ENCODE results near the gene KCND3.

KCND3 gene

DNA sequence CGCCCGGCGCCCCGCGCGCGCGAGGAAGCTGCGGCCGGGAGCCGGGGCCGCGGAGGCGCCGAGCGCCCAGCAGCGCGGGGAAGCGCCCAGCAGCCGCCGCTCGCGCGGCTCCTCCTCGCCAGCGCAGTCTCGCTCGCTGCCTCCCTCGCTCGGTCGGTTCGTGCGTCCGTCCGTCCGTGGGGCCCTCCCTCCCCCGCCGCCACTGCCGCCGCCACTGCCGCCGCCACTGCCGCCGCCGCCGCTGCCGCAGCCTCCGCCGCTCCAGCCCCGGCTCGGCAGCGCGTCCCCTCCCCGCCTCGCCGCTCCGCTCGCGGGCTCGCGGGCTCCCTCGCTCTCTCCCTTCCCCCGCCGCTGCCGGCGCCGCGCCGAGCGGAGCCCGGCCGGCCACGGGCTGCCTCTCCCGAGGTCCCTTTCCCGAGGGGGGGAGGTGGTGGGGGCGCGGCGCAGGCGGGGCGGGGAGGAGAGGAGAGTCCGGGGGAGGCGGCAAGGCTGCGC is at the start of gene KCND3:
Gene KCND3, minus strand, starts transcription at position 138 of the 495 bp plus-strand sequence.
- no peak for DNase-seq (ENCODE audit: low spot score)

DNA sequence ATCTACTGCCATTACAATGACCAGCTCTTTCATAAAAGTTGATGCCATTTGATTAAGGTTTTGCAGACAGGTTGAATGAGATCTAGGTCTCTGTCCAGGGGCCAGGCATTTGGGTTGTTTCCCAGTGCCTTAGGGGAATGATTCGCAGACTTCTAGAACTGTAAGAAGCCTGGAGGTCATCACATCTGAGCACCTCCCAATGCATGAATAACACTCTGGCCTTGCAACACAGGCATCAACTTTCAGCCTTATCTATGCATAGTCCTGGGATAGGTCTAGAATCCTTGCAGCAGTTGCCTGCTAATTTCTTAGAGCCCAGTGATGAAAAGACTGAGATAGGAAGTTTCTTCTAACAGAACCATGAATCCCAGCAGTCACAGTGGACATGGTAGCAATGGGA is 44.8 kb upstream of the KCND3 start:
- DNase-seq (ENCODE audit: low spot score): no peak

DNA sequence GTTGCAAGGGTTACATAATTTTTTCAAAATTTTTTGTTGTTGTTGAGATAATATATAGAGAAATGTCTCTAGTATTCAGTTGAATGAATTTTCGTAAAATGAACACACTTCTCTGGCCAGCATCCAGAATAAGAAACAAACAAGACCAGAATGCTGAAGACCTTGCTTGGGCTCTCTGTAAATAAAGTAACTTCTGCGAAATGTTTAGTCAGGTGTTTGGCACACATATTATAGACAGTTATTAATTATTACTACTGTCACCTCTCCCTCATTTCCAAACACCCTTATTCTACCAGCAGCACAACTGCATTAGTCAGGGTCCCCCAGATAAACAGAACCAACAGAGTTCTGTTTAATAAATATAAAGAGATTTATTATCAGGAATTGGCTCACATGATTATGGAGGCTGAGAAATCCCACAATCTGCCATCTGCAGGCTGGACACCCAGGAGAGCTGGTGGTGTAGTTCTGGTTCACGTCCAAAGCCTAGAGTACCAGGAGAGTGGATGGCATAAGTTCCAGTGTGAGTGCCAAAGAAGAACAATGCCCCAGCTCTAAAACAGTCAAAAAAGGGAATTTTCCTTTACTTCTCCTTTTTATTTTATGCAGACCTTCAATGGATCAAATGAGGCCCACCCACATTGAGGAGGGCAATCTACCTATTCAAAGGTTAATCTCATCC is 44.1 kb upstream of the KCND3 start:
- DNase-seq (ENCODE audit: low spot score): no peak

DNA sequence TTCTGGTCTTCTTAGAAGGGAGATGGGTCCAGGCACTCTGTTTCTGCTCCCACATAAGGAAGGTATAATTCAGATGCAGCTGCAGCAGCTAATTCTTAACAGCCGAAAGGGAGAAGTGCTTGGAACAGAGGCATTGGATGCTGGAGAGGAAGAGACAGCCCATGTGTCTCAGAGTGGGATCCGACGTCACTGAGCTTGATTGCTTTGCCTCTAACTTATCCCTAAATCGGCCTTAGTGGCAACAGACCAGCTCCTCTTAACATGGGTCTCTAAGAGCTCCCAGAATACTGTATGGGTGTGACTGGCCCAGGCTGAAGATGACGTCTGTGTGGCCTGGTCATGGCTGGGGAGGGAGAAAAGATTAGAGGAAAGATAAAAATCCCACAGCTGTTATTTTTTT is 40.7 kb upstream of the KCND3 start:
- no peak for DNase-seq (ENCODE audit: low spot score)

DNA sequence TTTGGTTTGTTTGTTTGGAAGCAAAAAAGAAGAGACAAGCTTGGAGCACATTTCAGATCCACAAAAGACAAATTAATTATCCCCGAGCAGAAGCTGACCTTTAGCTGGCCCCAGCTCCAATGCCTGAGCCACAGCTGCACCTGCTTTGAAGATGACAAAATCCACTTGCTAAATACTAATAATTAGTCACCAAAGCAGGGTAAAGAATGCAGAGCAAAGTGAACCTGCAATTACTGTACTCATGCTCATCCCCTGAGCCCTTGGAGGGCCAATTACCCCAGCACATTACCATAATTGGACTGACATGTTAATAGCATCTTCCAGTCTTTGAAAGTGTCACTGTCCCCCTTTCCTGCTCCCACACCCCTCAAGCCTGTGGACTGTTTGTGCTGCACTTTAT is 38.2 kb upstream of the KCND3 start:
- no peak for DNase-seq (ENCODE audit: low spot score)

DNA sequence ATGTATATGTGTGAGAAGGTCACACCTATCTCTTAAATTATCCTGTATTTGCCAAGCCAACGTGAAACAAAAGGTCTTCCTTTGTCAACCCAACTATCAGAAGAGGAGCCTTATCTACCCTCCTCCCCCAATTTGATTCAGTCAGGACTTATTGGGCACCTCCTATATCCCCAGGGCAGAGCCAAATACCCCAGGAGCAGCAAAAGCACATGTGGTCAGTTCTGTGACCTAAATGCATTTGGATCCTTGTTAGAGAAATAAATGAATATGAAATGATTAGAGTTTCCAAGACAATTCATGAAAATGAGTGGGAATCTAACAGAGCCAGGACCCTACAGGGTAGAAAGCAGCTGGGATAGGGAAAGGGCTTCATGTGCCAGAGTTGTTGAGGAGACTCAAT is 37.0 kb upstream of the KCND3 start:
- DNase-seq (ENCODE audit: low spot score): no peak

DNA sequence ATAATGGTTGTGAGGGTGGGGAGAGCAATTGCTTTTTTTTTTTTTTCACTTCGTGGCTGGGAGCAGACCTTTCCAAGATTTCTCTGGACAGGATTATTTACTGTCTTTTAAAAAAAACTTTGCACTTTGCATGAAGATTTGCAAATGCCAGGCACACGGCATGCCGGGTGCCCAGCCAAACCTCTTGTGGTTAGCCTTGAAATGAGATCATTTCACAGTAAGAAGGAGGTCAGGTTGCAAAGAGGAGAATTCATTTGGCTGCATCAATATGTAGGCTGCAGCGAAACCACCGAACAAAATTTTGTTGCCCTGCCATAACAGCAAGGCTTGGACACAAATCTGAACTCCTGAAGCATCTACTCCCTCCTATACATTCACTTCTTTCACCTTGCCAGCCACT is 36.5 kb upstream of the KCND3 start:
- no peak for DNase-seq (ENCODE audit: low spot score)

DNA sequence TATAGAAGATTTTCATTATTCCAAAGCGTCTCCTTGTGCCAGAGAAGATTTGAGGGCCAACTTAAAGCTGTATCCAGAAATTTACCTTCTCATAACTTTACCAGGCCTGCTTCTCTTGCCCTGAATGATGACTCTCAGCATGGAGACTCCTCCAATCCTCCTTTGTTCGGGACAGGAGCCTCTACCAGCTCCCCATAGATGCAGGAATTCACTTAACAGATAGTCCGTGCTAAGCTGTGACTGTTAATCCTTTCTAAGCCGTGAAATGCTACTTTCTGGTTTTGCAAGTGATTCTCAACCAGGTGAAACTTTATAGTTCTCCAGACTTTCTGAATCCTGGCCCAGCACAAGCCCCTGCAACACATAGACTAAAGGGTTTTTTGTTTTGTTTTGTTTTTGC is 31.8 kb upstream of the KCND3 start:
- DNase-seq (ENCODE audit: low spot score): no peak

DNA sequence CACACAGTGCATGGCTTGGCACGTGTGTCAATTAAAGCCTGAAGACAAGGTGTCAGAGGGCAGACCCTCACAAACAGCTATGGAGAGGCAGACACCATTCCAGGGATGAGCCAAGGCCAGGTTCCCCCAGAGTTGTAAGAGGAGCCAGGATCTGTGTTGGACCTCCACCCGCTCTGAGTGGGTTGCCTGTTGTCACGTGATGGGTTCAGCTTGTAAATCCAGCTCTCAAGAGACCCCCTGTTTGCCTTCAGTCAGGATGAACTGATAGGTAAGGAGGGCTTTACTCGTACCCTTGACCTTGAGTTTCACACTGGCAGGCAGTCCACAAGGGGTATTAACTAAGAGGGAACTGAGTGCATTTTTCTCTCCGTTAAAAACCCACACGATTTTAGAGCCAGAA is 27.7 kb upstream of the KCND3 start:
- DNase-seq (ENCODE audit: low spot score): no peak

DNA sequence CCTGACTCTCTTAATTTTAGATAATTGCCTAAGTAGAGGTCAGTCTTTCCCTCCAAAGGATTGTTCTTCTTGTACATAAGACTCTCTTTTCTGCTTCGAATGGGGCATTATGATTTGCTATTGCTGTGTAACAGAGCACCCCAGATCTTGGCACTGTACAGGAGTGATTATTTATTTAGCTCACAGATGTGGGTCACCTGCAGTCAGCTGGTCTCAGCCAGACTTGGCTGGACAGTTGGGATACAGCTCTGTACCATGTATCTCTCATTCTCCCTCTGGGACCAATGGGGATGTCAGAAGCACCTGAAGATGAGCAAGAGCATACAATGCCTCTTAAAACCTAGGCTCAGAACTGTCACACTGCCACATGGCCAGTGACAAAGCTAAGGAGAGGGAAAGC is 23.4 kb upstream of the KCND3 start:
- DNase-seq (ENCODE audit: low spot score): no peak

DNA sequence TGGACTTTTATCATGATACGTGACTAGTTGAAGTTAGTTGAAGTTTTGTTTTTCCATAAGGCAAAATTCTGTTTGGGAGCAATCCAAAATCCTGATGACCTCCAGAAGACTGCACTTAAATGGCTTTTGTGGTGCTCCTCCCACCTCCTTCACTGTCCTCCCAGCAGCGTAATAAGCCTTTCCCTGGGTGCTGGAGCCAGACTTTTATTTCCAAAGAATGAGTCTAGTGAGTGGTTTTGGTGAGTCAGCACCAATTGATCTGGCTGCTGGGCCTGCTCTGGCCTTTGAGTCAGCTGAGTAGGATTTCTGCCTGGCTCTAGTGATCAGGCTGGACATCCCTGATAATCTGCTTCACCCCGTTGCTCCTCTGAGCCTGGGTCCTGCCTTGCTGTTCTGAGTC is 21.7 kb upstream of the KCND3 start:
- no peak for DNase-seq (ENCODE audit: low spot score)

DNA sequence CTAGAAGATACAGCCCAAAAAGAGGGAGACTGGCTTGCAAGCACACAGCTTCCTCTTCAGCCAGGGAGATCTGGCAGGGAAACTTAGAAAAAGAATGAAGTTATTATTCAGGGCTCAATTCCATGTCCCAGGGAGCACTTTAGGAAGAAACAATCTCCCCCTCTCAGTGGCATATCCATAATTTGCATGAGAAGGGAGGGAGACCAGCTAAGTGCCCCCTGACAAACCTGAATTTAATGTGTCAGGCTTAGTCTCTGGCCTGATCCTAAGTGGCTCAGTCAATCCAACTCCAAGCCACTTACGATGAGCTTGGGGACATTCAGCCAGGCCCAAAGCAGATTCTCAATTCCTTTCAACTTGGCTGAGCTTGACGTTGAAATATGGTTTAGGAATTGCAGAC is 17.7 kb upstream of the KCND3 start:
- DNase-seq (ENCODE audit: low spot score): no peak

DNA sequence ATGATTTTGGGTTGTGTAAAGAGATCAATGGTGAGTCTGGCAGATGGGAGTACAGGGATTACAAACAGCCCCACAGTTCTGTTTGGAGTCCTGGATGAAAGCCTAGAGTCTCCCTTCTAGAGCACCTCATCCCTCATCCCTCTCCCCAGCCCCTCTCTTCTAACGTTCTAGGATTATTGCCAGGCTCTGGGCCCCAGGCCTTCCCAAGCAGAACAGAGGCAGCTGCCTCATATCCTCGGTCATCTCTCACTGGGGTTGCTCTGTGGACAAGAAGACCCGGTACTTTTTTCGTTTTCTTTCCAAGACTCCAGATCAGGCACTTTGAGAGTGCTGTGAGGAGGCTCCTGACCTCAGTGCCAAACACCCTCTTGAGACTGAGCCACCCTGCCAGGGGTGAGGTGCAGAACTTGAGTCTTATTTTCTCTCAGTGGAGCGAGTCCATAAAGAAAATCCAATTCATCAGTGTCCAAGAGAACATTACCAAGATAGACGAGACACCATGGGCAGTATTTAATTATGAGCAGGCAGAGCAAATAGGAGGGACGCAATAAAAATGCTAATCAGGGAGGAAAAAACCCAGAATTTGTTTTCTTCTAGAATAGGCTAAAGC is 17.1 kb upstream of the KCND3 start:
- DNase-seq (ENCODE audit: low spot score): no peak

DNA sequence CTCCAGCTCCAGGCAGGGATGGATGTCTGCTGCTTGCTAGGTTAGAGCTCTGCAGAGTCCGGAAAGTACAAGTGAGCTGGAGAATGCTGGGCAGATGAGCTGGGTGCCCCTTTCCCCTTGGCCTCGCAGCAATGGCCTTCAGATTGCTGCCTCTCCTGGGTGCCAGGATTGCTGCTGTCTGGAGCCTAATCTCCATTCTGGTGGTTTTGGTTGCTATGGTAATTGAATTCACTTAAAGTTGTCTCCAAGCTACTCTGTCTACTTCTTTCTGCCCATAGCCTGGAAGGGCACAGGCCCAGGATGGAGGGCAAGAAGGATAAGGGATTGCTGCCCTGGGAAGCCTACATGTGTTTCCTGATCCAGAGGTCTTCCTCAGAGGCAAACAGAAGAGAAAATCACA is 14.6 kb upstream of the KCND3 start:
- DNase-seq (ENCODE audit: low spot score): no peak

DNA sequence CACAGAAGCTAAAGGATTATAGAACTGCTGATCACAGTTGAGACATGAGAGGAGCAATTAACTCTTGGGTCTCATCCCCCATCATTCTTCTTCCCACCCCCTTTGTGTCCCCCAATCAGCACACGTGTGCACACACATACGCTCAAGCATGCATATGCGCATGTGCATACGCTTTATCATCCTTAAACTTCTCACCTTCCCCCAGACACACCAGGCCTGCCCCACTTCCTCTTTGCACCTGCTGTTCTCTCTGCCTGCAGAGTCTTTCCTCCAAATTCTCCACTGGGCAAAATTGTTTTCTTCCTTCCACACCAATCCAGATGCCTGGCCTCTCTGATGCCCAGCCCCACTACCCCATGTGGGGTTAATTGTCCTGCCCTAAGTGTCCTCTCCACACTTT is 13.0 kb upstream of the KCND3 start:
- DNase-seq (ENCODE audit: low spot score): no peak

DNA sequence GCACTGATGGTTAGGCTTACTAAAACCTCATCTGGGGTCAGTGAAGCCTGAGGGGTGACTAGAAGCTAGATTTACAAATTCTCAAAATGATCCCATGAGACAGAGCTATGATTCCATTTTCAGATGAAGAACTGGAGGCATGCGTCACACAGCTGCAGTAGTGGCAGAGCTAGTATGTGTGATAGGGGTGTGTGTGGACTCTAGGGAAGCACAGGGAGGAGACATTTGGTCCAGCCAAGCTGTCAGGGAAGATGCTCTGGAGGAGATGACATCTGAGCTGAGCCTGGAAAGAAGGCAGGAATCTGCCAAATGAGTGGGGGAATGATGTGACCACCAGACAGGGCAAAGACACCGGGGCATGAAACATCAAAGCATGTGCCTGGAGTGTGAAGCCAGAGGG is 12.0 kb upstream of the KCND3 start:
- DNase-seq (ENCODE audit: low spot score): no peak

DNA sequence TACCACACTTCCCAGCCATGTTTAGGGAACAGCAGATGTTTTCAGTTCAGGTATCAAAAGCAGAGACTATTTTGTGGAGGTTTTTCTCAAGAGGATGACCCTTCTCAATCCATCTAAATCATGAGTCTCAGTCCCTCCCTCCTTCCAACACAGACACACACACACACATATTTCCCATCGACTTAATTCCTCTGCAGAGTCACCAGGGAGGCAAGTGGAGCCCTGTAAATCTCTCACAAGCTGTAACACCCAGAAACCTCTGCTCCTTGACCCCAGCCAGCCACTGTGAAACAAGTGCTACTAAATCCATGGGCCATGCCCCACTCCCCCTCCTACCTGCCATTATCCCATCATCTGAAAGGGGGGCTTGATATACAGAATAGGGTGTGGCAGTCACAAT is 10.6 kb upstream of the KCND3 start:
- no peak for DNase-seq (ENCODE audit: low spot score)

DNA sequence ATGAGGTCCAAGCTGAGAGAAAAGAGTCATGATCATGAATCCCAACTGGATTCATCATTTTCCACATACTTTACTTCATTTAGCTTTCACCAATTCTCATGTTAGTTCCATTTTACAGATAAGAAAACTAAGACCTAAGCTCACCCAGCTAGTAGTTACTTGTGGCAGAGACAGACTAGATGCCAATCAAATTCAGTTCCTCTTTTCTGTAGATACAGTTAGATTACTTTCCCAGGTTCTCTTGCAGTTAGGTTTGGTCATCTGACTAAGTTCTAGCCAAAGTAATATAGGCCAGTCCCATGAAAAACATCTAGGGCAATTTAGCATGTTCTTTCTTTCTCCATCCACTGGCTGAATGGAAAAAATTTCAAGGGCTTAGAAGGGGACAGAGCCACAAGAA is 8.9 kb upstream of the KCND3 start:
- no peak for DNase-seq (ENCODE audit: low spot score)

DNA sequence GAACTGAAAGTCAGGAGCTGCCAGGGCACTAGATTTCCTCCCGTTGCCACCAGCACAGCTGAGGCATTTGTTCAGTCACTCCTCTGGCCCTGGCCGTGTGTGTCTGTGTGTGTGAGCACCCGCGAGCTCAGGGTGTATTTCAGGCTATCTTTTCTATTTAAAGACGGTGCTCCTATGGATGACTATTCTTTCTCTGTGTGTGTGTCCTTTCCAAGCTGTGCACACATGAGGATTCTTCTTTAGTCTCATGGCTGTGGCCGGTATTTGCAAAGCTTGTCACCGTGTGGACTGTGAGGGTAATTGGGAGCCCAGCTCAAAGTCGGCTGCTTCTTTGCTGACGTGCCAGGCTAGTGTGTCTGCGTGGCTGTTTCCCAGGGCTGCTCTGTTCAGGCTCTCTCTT is 3.0 kb upstream of the KCND3 start:
- no peak for DNase-seq (ENCODE audit: low spot score)

DNA sequence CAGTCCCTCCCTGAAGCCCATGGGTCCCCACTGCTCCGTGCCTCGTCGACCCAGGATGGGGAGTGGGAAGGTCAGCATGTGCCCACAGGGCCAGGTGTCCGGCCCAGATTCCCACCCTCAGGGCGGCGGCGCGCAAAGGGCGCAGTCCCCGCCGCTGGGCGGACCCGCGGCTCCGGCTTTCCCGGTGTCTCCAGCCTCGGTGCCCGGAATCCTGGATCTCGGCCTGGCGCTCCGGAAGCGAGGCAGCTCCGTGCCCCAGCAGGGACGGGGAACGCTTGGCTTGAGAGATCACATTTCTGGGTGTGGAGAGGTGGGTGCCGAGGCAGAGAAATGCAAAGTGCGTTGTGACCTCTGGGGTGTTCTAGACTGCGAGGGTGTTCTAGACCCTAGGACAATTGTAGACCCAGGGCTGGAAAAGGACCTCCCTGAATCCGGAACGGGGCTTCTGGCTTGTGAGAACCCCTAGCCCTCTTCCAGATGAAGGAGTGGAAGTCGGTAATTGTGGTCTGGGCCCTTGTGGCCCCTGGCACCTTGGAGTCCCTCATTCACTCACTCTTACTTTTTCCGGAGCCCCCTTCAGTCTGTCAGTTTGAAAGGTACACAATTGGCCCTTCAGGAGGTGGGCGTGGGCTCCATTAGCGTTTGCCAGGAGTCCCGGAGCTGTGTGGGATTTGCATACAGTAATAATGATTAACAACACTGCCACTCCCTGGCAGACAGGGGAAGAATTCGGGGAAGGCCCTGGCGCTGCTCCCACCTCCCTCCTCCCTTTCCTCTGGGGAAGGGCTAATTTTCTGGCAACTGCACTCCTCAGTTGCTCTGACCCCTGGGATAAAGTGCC is 1.6 kb upstream of the KCND3 start:
- DNase-seq (ENCODE audit: low spot score): no peak

DNA sequence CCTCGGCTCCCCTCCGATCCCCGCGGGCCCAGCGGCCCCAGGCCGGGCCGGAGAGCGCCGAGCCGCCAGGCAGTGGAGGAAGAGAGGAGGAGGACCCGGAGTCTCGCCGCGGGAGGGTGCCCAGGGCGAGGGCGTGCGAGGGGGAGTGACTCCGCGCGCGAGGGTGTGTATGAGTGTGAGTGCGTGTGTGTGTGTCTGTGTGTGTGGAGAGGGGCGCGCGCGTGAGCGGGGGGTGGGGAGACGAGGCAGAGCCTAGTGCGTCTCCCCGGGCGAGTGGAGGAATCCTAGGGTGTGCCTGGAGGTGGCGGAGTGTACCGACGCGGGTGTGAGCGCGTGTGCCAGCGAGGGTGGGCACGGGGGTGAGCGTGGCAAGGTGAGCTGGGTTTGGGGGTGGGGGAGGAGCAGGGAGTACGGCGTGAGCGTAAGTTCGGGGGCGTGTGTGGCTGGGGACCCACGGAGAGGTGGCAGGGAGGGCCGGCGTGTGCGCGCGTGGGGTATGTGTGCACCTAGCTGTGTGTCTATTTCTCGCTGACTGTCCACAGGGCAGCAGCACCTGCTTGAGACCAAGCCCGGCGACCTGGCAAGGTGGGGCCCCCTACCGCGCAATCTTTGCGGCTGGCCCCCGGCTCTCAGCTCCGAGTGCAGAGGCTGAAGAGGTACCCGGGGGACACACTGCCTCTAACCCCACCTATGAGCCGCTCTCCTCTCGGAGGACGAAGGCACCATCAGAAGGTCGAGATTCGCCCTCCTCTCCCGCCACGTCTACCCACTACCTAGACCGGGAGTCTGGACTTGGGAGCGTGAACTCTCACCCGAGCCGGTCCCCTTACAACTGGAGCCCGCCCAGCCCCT is 784 bp upstream of the KCND3 start:
- no peak for DNase-seq (ENCODE audit: low spot score)

DNA sequence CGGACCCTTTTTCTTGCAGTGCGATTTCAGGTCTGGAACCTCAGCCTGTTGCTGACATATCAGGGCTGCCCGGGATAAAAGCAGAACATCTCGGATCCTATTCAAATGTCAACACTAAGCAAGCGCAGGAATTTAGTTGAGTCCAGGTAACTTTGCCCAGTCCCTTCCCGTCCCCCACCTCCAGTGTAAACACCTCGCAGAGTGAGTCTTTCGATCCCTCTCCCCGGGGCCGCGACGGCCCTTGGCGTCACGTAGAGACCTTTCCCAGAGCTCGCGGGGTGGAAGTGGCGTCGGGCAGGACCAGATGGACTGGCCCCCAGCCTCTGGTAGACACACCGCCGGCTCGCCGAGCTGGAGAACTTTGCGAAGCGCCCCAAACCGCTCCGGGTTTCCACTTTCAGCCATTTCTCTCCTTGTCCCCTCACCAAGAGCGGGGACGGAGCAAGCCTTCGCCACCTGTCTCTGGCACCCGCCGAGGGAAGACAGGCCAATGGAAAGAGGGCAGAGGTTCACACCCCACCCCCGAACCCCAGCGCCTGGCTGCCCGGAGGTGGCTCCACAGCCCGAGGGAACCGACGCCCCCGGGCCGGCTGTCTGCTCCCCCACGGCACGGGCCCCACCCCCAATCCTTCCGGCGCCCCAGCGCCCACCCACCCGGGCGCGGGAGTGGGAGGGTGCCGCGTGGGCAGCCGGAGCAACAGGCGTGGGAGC is 570 bp downstream of the KCND3 start:
- no peak for DNase-seq (ENCODE audit: low spot score)

Data from hematopoietic multipotent progenitor cell treated with erythropoietin and hydrocortisone succinate and interleukin-3 and kit ligand, for 17 days (in vitro differentiated cells).